Caco-2 (cell line): ENCODE results near the gene TSSK2. TPM values are rescaled to one million over a fixed set of nuclear protein-coding genes. Genes with fewer than 3 reads are reported as not detected.

Experiments
- BruUV-seq: library from RNA; stranded (reverse); fragments of 400-500 nt; replicated peaks from 2 replicates; lab custom pipeline; 2021; lab: Mats Ljungman, UMichigan
- CTCF ChIA-PET: fragments of 300-600 bp; sonication (Branson Sonifier 250); formaldehyde crosslinking; loops from one replicate; lab custom pipeline; 2022; ENCODE audit warnings: antibody characterized with exemption; lab: Charles Lee
- POLR2A ChIA-PET: fragments of 300-600 bp; sonication (Branson Sonifier 250); formaldehyde crosslinking; loops from one replicate; lab custom pipeline; 2022; ENCODE audit warnings: antibody characterized with exemption; lab: Charles Lee
- DNase-seq, 2 experiments: peaks; one replicate each; pipeline versions ENCODE4 v3.0.0 to v3.0.0-alpha.2; 2020 to 2022
- H3K27me3 ChIP-seq: replicated peaks from 2 replicates; pipeline ENCODE4 v1.6.0; 2011; ENCODE audit warnings: low read length; ENCODE audit not compliant: control insufficient read depth, insufficient read depth
- H3K36me3 ChIP-seq: 2 replicates; pipeline ENCODE4 v1.5.1; 2011; ENCODE audit warnings: low read length; ENCODE audit not compliant: control insufficient read depth, insufficient read depth
- H3K4me1 ChIP-seq: fragments of 250-450 bp; sonication (Bioruptor Pico); 2 replicates; pipeline ENCODE4 v1.5.1; 2020; ENCODE audit warnings: mild to moderate bottlenecking
- H3K4me3 ChIP-seq: 2 replicates; pipeline ENCODE4 v1.5.1; 2011; ENCODE audit warnings: low read depth, mild to moderate bottlenecking, control low read depth, low read length
- H3K9me3 ChIP-seq: fragments of 250-450 bp; sonication (Bioruptor Pico); 2 replicates; pipeline ENCODE4 v1.5.1; 2020; ENCODE audit warnings: mild to moderate bottlenecking, moderate library complexity
- H3K27ac Mint-ChIP-seq: one replicate; pipeline ENCODE4 v1.8.0; 2022; ENCODE audit warnings: mixed read lengths; ENCODE audit not compliant: unreplicated experiment
- H3K27me3 Mint-ChIP-seq: one replicate; pipeline ENCODE4 v1.8.0; 2022; ENCODE audit warnings: mixed read lengths; ENCODE audit not compliant: insufficient read depth, unreplicated experiment
- H3K36me3 Mint-ChIP-seq: one replicate; pipeline ENCODE4 v1.8.0; 2022; ENCODE audit warnings: mild to moderate bottlenecking, mixed read lengths; ENCODE audit not compliant: insufficient read depth, unreplicated experiment
- H3K4me1 Mint-ChIP-seq: one replicate; pipeline ENCODE4 v1.8.0; 2022; ENCODE audit warnings: low read depth, mixed read lengths; ENCODE audit not compliant: unreplicated experiment
- H3K4me3 Mint-ChIP-seq: one replicate; pipeline ENCODE4 v1.8.0; 2022; ENCODE audit warnings: mild to moderate bottlenecking, moderate library complexity, mixed read lengths; ENCODE audit not compliant: unreplicated experiment
- H3K9me3 Mint-ChIP-seq: one replicate; pipeline ENCODE4 v1.8.0; 2022; ENCODE audit warnings: mixed read lengths; ENCODE audit not compliant: unreplicated experiment
- intact Hi-C: fragments of 100-400 bp; cut with micrococcal nuclease; formaldehyde crosslinking; loops from one replicate; pipeline ENCODE4 v1.10.0; 2022; ENCODE audit not compliant: unreplicated experiment
- total RNA-seq: library from RNA; stranded (reverse); gene quantifications from 2 replicates; pipeline ENCODE4 v1.2.3, GENCODE V29; 2022
- TF ChIP-seq, protein P1 (sequence below), 2 experiments: fragments of 200-600 bp in 1 of 2; IDR thresholded peaks; 1 replicate in 1 of 2; 2 replicates in 1 of 2; pipeline versions ENCODE4 v1.5.1 to v1.8.0; 2011 to 2022; ENCODE audit warnings: antibody characterized with exemption in 1 of 2, control low read depth in 1 of 2, inconsistent platforms in 1 of 2, low read depth in 1 of 2, low read length in 1 of 2, mild to moderate bottlenecking in 1 of 2, moderate library complexity in 1 of 2; ENCODE audit not compliant: insufficient read depth in 1 of 2, severe bottlenecking in 1 of 2, unreplicated experiment in 1 of 2

Gene TSSK2
- total RNA-seq, 1 experiment from 2014 or later = not detected

DNA sequence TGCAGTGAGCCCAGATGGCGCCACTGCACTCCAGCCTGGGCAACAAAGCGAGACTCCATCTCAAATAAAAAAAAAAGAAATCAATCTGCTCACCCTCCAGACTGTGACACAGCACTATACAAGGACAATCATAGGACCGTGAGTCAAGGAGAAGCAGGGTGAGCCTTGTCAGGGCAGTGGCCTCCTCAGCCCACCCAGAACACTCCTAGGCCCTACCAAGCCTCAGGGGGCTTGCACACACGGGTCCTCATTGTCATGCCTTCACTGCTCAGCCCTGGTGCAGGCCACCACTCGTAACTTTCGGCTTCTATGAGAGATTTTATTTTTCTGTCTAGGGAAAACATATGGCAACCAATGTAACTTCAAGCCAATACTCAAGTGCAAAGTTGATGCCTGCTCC, 44.7 kb upstream of the TSSK2 start:
- H3K27me3 Mint-ChIP-seq = no peaks in the 10 kb centered on the region
- Histone ChIP-seq H3K4me1 (no peaks in the 10 kb centered on the region), H3K4me3 (no peak overlapping the region), H3K36me3 (peaks cover 4% of the 10 kb centered on the region), H3K27me3 (no peaks in the 10 kb centered on the region), H3K9me3 (no peaks in the 10 kb centered on the region)
- ChIA-PET CTCF (interaction anchor here (0.6 kb wide), 1 partner anchor 125 kb away, joined by 6 read pairs; no protein-coding TSS in a partner anchor), POLR2A (no interaction called here)
- DNase-seq = no peak
- no TSS peak for BruUV-seq
- H3K4me1 Mint-ChIP-seq = no peaks in the 10 kb centered on the region
- H3K4me3 Mint-ChIP-seq = no peak overlapping the region
- TF ChIP-seq, protein P1, sequence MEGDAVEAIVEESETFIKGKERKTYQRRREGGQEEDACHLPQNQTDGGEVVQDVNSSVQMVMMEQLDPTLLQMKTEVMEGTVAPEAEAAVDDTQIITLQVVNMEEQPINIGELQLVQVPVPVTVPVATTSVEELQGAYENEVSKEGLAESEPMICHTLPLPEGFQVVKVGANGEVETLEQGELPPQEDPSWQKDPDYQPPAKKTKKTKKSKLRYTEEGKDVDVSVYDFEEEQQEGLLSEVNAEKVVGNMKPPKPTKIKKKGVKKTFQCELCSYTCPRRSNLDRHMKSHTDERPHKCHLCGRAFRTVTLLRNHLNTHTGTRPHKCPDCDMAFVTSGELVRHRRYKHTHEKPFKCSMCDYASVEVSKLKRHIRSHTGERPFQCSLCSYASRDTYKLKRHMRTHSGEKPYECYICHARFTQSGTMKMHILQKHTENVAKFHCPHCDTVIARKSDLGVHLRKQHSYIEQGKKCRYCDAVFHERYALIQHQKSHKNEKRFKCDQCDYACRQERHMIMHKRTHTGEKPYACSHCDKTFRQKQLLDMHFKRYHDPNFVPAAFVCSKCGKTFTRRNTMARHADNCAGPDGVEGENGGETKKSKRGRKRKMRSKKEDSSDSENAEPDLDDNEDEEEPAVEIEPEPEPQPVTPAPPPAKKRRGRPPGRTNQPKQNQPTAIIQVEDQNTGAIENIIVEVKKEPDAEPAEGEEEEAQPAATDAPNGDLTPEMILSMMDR (IDR thresholded peaks at IDR 0.05; ENCODE audit: insufficient read depth in 1 of 2, low read depth in 1 of 2, low read length in 1 of 2, severe bottlenecking in 1 of 2, unreplicated experiment in 1 of 2) = no peak
- peaks cover 43% of the 10 kb centered on the region for H3K36me3 Mint-ChIP-seq
- H3K9me3 Mint-ChIP-seq = no peaks in the 10 kb centered on the region
- no peak overlapping the region for H3K27ac Mint-ChIP-seq
- intact Hi-C loops = loop anchor here (10.0 kb wide), 1 partner anchor 52 kb away; no protein-coding TSS in a partner anchor

DNA sequence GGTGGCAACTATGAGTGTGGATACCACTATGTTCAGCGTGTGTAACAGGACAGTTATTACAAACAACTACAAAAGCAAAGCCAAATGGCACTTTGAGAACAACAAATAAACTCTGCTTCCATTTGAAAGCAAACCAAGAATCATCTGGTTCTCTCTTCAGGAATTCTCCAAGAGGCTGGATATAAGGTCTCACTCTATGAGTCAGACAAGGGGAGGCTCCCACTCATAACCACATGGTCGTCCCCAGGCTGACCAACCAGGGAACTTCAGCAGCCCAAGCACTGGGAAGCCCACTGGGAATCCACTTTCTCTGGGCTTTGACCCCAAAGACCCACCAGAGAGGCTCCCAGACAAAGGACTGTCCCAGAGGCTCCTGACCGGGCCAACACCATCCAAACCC, 44.2 kb upstream of the TSSK2 start:
- Histone ChIP-seq H3K27me3 (no peaks in the 10 kb centered on the region), H3K4me1 (no peaks in the 10 kb centered on the region), H3K36me3 (peaks cover 4% of the 10 kb centered on the region), H3K4me3 (no peak overlapping the region), H3K9me3 (no peaks in the 10 kb centered on the region)
- peaks cover 48% of the 10 kb centered on the region for H3K36me3 Mint-ChIP-seq
- H3K27ac Mint-ChIP-seq = no peak overlapping the region
- CTCF ChIA-PET = no interaction called here
- H3K27me3 Mint-ChIP-seq = no peaks in the 10 kb centered on the region
- no peaks in the 10 kb centered on the region for H3K9me3 Mint-ChIP-seq
- no TSS peak for BruUV-seq
- DNase-seq = no peak
- intact Hi-C loops = loop anchor here (10.0 kb wide), 1 partner anchor 52 kb away; no protein-coding TSS in a partner anchor
- H3K4me3 Mint-ChIP-seq = no peak overlapping the region
- TF ChIP-seq, protein P1 (IDR thresholded peaks at IDR 0.05; ENCODE audit: insufficient read depth in 1 of 2, low read depth in 1 of 2, low read length in 1 of 2, severe bottlenecking in 1 of 2, unreplicated experiment in 1 of 2) = no peak
- POLR2A ChIA-PET = no interaction called here
- no peaks in the 10 kb centered on the region for H3K4me1 Mint-ChIP-seq

DNA sequence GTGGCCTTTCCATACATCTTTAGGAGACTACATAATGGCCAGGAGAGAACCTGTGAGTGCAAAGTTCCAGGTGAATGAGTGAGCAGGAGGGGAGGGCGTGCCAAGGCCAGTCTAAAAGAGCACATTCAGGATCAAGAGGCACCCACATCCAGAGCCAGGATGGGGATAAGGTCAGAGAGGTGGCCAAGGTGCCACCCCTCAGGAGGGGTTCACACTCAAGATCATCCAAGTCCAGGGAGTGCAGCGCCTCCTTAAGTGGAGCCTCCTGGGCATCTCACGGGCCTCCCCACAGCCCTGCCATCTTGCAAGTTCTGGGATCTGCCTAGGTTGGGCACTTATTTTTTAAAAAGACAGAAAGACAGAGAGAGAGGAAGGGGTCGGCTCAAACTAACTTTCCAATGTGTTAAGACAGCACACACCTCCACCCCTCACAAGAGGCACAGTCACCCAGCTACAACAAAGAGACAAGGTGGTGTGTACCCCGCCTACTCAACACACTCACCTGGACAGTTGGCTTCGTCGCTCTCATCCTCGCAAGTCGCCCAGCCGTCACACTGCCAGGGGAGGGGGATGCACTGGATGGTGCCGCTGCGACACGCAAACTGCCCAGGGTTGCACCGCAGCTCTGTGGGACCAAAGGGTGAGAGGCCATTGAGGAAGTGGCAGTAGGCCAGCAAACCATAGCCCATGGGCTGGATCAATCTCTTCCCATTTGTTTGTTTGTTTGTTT, 42.1 kb upstream of the TSSK2 start:
- intact Hi-C loops = loop anchor here (10.0 kb wide), 1 partner anchor 54 kb away; no protein-coding TSS in a partner anchor
- H3K36me3 Mint-ChIP-seq = peaks cover 38% of the 10 kb centered on the region
- no peak overlapping the region for H3K4me3 ChIP-seq
- no peaks in the 10 kb centered on the region for H3K9me3 Mint-ChIP-seq
- H3K27ac Mint-ChIP-seq = no peak overlapping the region
- ChIA-PET CTCF (no interaction called here), POLR2A (no interaction called here)
- no peaks in the 10 kb centered on the region for H3K27me3 Mint-ChIP-seq
- DNase-seq = no peak
- H3K9me3 ChIP-seq = no peaks in the 10 kb centered on the region
- BruUV-seq = no TSS peak
- H3K4me1 ChIP-seq = no peaks in the 10 kb centered on the region
- no peak overlapping the region for H3K4me3 Mint-ChIP-seq
- H3K27me3 ChIP-seq = no peaks in the 10 kb centered on the region
- H3K4me1 Mint-ChIP-seq = no peaks in the 10 kb centered on the region
- H3K36me3 ChIP-seq = peaks cover 4% of the 10 kb centered on the region
- TF ChIP-seq, protein P1 (IDR thresholded peaks at IDR 0.05; ENCODE audit: insufficient read depth in 1 of 2, low read depth in 1 of 2, low read length in 1 of 2, severe bottlenecking in 1 of 2, unreplicated experiment in 1 of 2) = no peak
